CD14-positive monocyte (primary cell): ENCODE results near the gene FBP2. TPM values are rescaled to one million over a fixed set of nuclear protein-coding genes. Genes with fewer than 3 reads are reported as not detected.
A peak's percentile ranks its signal among the peaks of the same experiment; 100 is the strongest.

Source experiments
- DNase-seq, 3 donors: peaks; one replicate each; pipeline ENCODE4 v3.0.0-alpha.2; 2011 to 2022
- H2AFZ ChIP-seq: 2 replicates; pipeline ENCODE4 v1.6.0; 2012; ENCODE audit warnings: mild to moderate bottlenecking, low read depth, low read length, inconsistent platforms; ENCODE audit not compliant: insufficient read depth, poor library complexity, severe bottlenecking
- H3K27ac ChIP-seq, 2 donors: 1 replicate in 1 of 2; 2 replicates in 1 of 2; pipeline ENCODE4 v1.5.1; 2012 to 2013; ENCODE audit warnings: low read length in 2 of 2, control low read depth in 1 of 2, inconsistent platforms in 1 of 2, low read depth in 1 of 2, mild to moderate bottlenecking in 1 of 2
- H3K27me3 ChIP-seq, 2 donors: one replicate each; pipeline versions ENCODE4 v1.6.0 to v1.6.1; 2011 to 2013; ENCODE audit warnings: low read length in 2 of 2; ENCODE audit not compliant: control insufficient read depth in 2 of 2, insufficient read depth in 2 of 2
- H3K36me3 ChIP-seq, 2 donors: replicated peaks in 1 of 2; 1 replicate in 1 of 2; 2 replicates in 1 of 2; pipeline versions ENCODE4 v1.5.1 to v1.6.1; 2012 to 2013; ENCODE audit warnings: low read length in 2 of 2, control low read depth in 1 of 2, inconsistent platforms in 1 of 2, mild to moderate bottlenecking in 1 of 2; ENCODE audit not compliant: insufficient read depth in 2 of 2, control insufficient read depth in 1 of 2
- H3K4me1 ChIP-seq, 2 donors: 1 replicate in 1 of 2; 2 replicates in 1 of 2; pipeline versions ENCODE4 v1.5.1 to v1.6.1; 2012 to 2013; ENCODE audit warnings: low read length in 2 of 2, control low read depth in 1 of 2, inconsistent platforms in 1 of 2, mild to moderate bottlenecking in 1 of 2, moderate library complexity in 1 of 2; ENCODE audit not compliant: insufficient read depth in 2 of 2, control insufficient read depth in 1 of 2
- H3K4me2 ChIP-seq: replicated peaks from 2 replicates; pipeline ENCODE3; 2012; ENCODE audit warnings: low read length, moderate library complexity, mild to moderate bottlenecking; ENCODE audit not compliant: poor library complexity, severe bottlenecking; ENCODE audit errors: extremely low read depth
- H3K4me3 ChIP-seq, 3 experiments: fragments of 200-600 bp in 1 of 3; sonication (generic) in 1 of 3; replicated peaks in 1 of 3; 1 replicate in 2 of 3; 2 replicates in 1 of 3; pipeline ENCODE4 v1.5.1; 2011 to 2013; ENCODE audit warnings: low read length in 3 of 3, mild to moderate bottlenecking in 3 of 3, control low read depth in 2 of 3, low read depth in 2 of 3, inconsistent platforms in 1 of 3, moderate library complexity in 1 of 3
- H3K79me2 ChIP-seq: 2 replicates; pipeline ENCODE4 v1.6.0; 2012; ENCODE audit warnings: mild to moderate bottlenecking, control low read depth, inconsistent platforms, low read length, moderate library complexity; ENCODE audit not compliant: insufficient read depth
- H3K9ac ChIP-seq: 2 replicates; pipeline ENCODE4 v1.6.0; 2017; ENCODE audit warnings: low read length, mild to moderate bottlenecking; ENCODE audit not compliant: insufficient read depth, poor library complexity, severe bottlenecking
- H3K9me3 ChIP-seq, 2 donors: replicated peaks in 1 of 2; 1 replicate in 1 of 2; 2 replicates in 1 of 2; pipeline versions ENCODE4 v1.5.1 to v1.6.1; 2012 to 2013; ENCODE audit warnings: low read length in 2 of 2, control low read depth in 1 of 2; ENCODE audit not compliant: control insufficient read depth in 1 of 2, insufficient read depth in 1 of 2
- H4K20me1 ChIP-seq: 2 replicates; pipeline ENCODE4 v1.6.0; 2012; ENCODE audit warnings: mild to moderate bottlenecking, low read length, control low read depth, moderate library complexity; ENCODE audit not compliant: insufficient read depth
- H3K27ac Mint-ChIP-seq, 7 donors: one replicate each; pipeline ENCODE4 v1.8.0; 2020; ENCODE audit warnings: mild to moderate bottlenecking in 7 of 7, mixed read lengths in 7 of 7, moderate library complexity in 6 of 7, inconsistent platforms in 2 of 7
- H3K27me3 Mint-ChIP-seq, 3 donors: one replicate each; pipeline ENCODE4 v1.8.0; 2021 to 2022; ENCODE audit warnings: low read depth in 3 of 3, mild to moderate bottlenecking in 3 of 3, mixed read lengths in 3 of 3, moderate library complexity in 3 of 3, inconsistent platforms in 1 of 3
- H3K36me3 Mint-ChIP-seq, 2 donors: one replicate each; pipeline ENCODE4 v1.8.0; 2020; ENCODE audit warnings: mixed read lengths in 2 of 2, inconsistent platforms in 1 of 2, mild to moderate bottlenecking in 1 of 2
- H3K4me1 Mint-ChIP-seq: one replicate; pipeline ENCODE4 v1.8.0; 2020; ENCODE audit warnings: mild to moderate bottlenecking, mixed read lengths
- H3K4me3 Mint-ChIP-seq, 2 donors: one replicate each; pipeline ENCODE4 v1.8.0; 2020; ENCODE audit warnings: mild to moderate bottlenecking in 2 of 2, mixed read lengths in 2 of 2, moderate library complexity in 1 of 2
- H3K9me3 Mint-ChIP-seq, 7 donors: one replicate each; pipeline ENCODE4 v1.8.0; 2020 to 2022; ENCODE audit warnings: mixed read lengths in 7 of 7, mild to moderate bottlenecking in 6 of 7, moderate library complexity in 6 of 7, inconsistent platforms in 2 of 7
- CTCF ChIP-seq: fragments of 200-600 bp; IDR thresholded peaks from one replicate; pipeline ENCODE4 v1.8.0; 2022; ENCODE audit warnings: antibody characterized with exemption, mild to moderate bottlenecking
- WGBS: methylation state at CpG from one replicate; pipeline ENCODE4 v1.1.5; 2013; ENCODE audit warnings: missing lambda C conversion rate; ENCODE audit not compliant: insufficient coverage; 5-methylcytosine and 5-hydroxymethylcytosine counted together
- intact Hi-C, 2 donors: fragments of 100-400 bp; cut with micrococcal nuclease; formaldehyde crosslinking; loops; one replicate each; pipeline versions ENCODE4 v1.15.0 to v1.15.1; 2023
- polyA plus RNA-seq, 3 donors: library from polyadenylated mRNA; depleted of rRNA in 1 of 3; unstranded in 2 of 3; stranded (reverse) in 1 of 3; fragments of 300-500 nt in 2 of 3; fragments of >200 nt in 1 of 3; fragmentation: Illumina TruSeq in 2 of 3; gene quantifications; 1 replicate in 2 of 3; 2 replicates in 1 of 3; pipeline ENCODE4 v1.2.3, GENCODE V29; 2012 to 2021

FBP2 gene
- polyA plus RNA-seq, 3 donors, result not detected

GRCh38 chr9:94631599-94631998, 38.0 kb upstream of the FBP2 start:
- Mint-ChIP-seq H3K27ac (peak overlapping the region in 2 of 7 donors; percentile 50 to 69), H3K9me3 (no peaks in the 10 kb centered on the region), H3K27me3 (no peaks in the 10 kb centered on the region), H3K36me3 (peaks cover 19 to 49% of the 10 kb centered on the region in 2 donors), H3K4me1 (peaks cover 22% of the 10 kb centered on the region), H3K4me3 (no peak overlapping the region)
- no peak for DNase-seq
- no CpG with 5 or more reads among the region's 8 CpGs for WGBS
- Histone ChIP-seq H3K27me3 (no peaks in the 10 kb centered on the region), H3K9me3 (no peaks in the 10 kb centered on the region), H3K4me3 (no peak overlapping the region), H2AFZ (no peak overlapping the region), H3K4me1 (no peaks in the 10 kb centered on the region), H3K79me2 (peaks cover 33% of the 10 kb centered on the region), H3K9ac (no peak overlapping the region), H3K4me2 (no peak overlapping the region), H4K20me1 (peaks cover 15% of the 10 kb centered on the region), H3K27ac (no peak overlapping the region), H3K36me3 (peaks cover 0 to 16% of the 10 kb centered on the region in 2 donors)
- intact Hi-C loops, result no loop called here
- no peak for TF ChIP-seq CTCF

GRCh38 chr9:94630833-94631232, 37.2 kb upstream of the FBP2 start:
- Histone ChIP-seq H2AFZ (no peak overlapping the region), H3K4me2 (no peak overlapping the region), H3K79me2 (peaks cover 33% of the 10 kb centered on the region), H3K27ac (no peak overlapping the region), H3K4me1 (no peaks in the 10 kb centered on the region), H3K4me3 (no peak overlapping the region), H3K27me3 (no peaks in the 10 kb centered on the region), H3K36me3 (peaks cover 0 to 22% of the 10 kb centered on the region in 2 donors), H3K9ac (no peak overlapping the region), H4K20me1 (peaks cover 15% of the 10 kb centered on the region), H3K9me3 (no peaks in the 10 kb centered on the region)
- Mint-ChIP-seq H3K9me3 (no peaks in the 10 kb centered on the region), H3K4me1 (peaks cover 15% of the 10 kb centered on the region), H3K27ac (no peak overlapping the region), H3K36me3 (peaks cover 19 to 53% of the 10 kb centered on the region in 2 donors), H3K4me3 (no peak overlapping the region), H3K27me3 (no peaks in the 10 kb centered on the region)
- WGBS, result no CpG with 5 or more reads among the region's 5 CpGs
- TF ChIP-seq CTCF, result no peak
- no peak for DNase-seq
- intact Hi-C loops, result no loop called here
